ENCODE results near the gene MED16. TPM values are rescaled to one million over a fixed set of nuclear protein-coding genes. Genes with fewer than 3 reads are reported as not detected.

Gene MED16
- total RNA-seq, 1 donor from 2014 or later = 41.4 TPM

GRCh38 chr19:831407-832369 is 61.3 kb downstream of the MED16 start:
- Histone ChIP-seq H2AFZ (ENCODE audit: low read depth, low read length) (no peak overlapping the region), H3K4me3 (ENCODE audit: insufficient read depth, low read depth, low read length) (no peak overlapping the region), H3K36me3 (ENCODE audit: insufficient read depth, low read length) (no peaks in the 10 kb centered on the region), H3K9me3 (ENCODE audit: insufficient read depth, low read depth, low read length) (no peaks in the 10 kb centered on the region), H3K4me2 (ENCODE audit: low read length) (no peak overlapping the region), H3K27ac (ENCODE audit: low read depth, low read length) (no peak overlapping the region), H3K9ac (ENCODE audit: low read length) (no peak overlapping the region), H3K4me1 (ENCODE audit: insufficient read depth, low read length) (no peaks in the 10 kb centered on the region), H4K20me1 (ENCODE audit: insufficient read depth, low read length) (no peaks in the 10 kb centered on the region), H3K79me2 (ENCODE audit: insufficient read depth, low read length) (no peaks in the 10 kb centered on the region), H3K27me3 (ENCODE audit: insufficient read depth, low read length) (no peaks in the 10 kb centered on the region)
- FAIRE-seq (no peak), DNase-seq (ENCODE audit: low read depth) (no peak)
- no peak overlapping the region for H3K27ac Mint-ChIP-seq (ENCODE audit: unreplicated experiment)
- no peaks in the 10 kb centered on the region for H3K4me1 Mint-ChIP-seq (ENCODE audit: low read depth, unreplicated experiment)
- peaks cover 7% of the 10 kb centered on the region for H3K27me3 Mint-ChIP-seq (ENCODE audit: low read depth, unreplicated experiment)
- no peak for TF ChIP-seq EZH2 (IDR thresholded peaks at IDR 0.05; ENCODE audit: insufficient read depth, low read length)
- TF ChIP-seq CTCF (IDR thresholded peaks at IDR 0.05; ENCODE audit: insufficient read depth, low read depth, low read length) = no peak
- no peaks in the 10 kb centered on the region for H3K36me3 Mint-ChIP-seq (ENCODE audit: low read depth, unreplicated experiment)
- no peak overlapping the region for H3K4me3 Mint-ChIP-seq (ENCODE audit: unreplicated experiment)
- no peaks in the 10 kb centered on the region for H3K9me3 Mint-ChIP-seq (ENCODE audit: unreplicated experiment)

GRCh38 chr19:829129-829758 is 63.7 kb downstream of the MED16 start:
- H4K20me1 ChIP-seq (ENCODE audit: insufficient read depth, low read length) = no peaks in the 10 kb centered on the region
- no peak for TF ChIP-seq EZH2 (IDR thresholded peaks at IDR 0.05; ENCODE audit: insufficient read depth, low read length)
- no peak for TF ChIP-seq CTCF (IDR thresholded peaks at IDR 0.05; ENCODE audit: insufficient read depth, low read depth, low read length)
- peaks cover under 1% of the 10 kb centered on the region for H3K27me3 Mint-ChIP-seq (ENCODE audit: low read depth, unreplicated experiment)
- H3K36me3 ChIP-seq (ENCODE audit: insufficient read depth, low read length) = no peaks in the 10 kb centered on the region
- H3K9ac ChIP-seq (ENCODE audit: low read length) = no peak overlapping the region
- no peak overlapping the region for H3K4me2 ChIP-seq (ENCODE audit: low read length)
- no peak overlapping the region for H3K27ac ChIP-seq (ENCODE audit: low read depth, low read length)
- H2AFZ ChIP-seq (ENCODE audit: low read depth, low read length) = no peak overlapping the region
- H3K27me3 ChIP-seq (ENCODE audit: insufficient read depth, low read length) = no peaks in the 10 kb centered on the region
- H3K9me3 Mint-ChIP-seq (ENCODE audit: unreplicated experiment) = no peaks in the 10 kb centered on the region
- no peaks in the 10 kb centered on the region for H3K4me1 Mint-ChIP-seq (ENCODE audit: low read depth, unreplicated experiment)
- FAIRE-seq (no peak), DNase-seq (ENCODE audit: low read depth) (no peak)
- no peak overlapping the region for H3K4me3 Mint-ChIP-seq (ENCODE audit: unreplicated experiment)
- no peak overlapping the region for H3K27ac Mint-ChIP-seq (ENCODE audit: unreplicated experiment)
- H3K36me3 Mint-ChIP-seq (ENCODE audit: low read depth, unreplicated experiment) = no peaks in the 10 kb centered on the region
- H3K79me2 ChIP-seq (ENCODE audit: insufficient read depth, low read length) = no peaks in the 10 kb centered on the region
- no peak overlapping the region for H3K4me3 ChIP-seq (ENCODE audit: insufficient read depth, low read depth, low read length)
- H3K4me1 ChIP-seq (ENCODE audit: insufficient read depth, low read length) = no peaks in the 10 kb centered on the region
- no peaks in the 10 kb centered on the region for H3K9me3 ChIP-seq (ENCODE audit: insufficient read depth, low read depth, low read length)

Data from astrocyte (in vitro differentiated cells and primary cell).